Ishikawa (cell line): ENCODE measurements around the gene SH3RF3.

Experiments
- CEBPB ChIP-seq: IDR thresholded peaks from 2 replicates; pipeline ENCODE4 v1.6.1; 2012
- CREB1 ChIP-seq: IDR thresholded peaks from 2 replicates; pipeline ENCODE4 v1.6.1; 2012; ENCODE audit warnings: low read depth
- EP300 ChIP-seq: IDR thresholded peaks from 2 replicates; pipeline ENCODE4 v1.6.1; 2012; ENCODE audit warnings: borderline replicate concordance
- FOXM1 ChIP-seq: IDR thresholded peaks from 2 replicates; pipeline ENCODE4 v1.6.1; 2012; ENCODE audit warnings: low read depth, borderline replicate concordance
- NFIC ChIP-seq: IDR thresholded peaks from 2 replicates; pipeline ENCODE4 v1.6.1; 2012
- RAD21 ChIP-seq: IDR thresholded peaks from 2 replicates; pipeline ENCODE4 v1.6.1; 2012; ENCODE audit warnings: low read depth
- REST ChIP-seq: IDR thresholded peaks from 2 replicates; pipeline ENCODE4 v1.6.1; 2012; ENCODE audit warnings: low read depth, mild to moderate bottlenecking
- TAF1 ChIP-seq: IDR thresholded peaks from 2 replicates; pipeline ENCODE4 v1.6.1; 2012; ENCODE audit warnings: low read depth, mild to moderate bottlenecking
- TCF12 ChIP-seq: IDR thresholded peaks from 2 replicates; pipeline ENCODE4 v1.6.1; 2012; ENCODE audit warnings: low read depth
- YY1 ChIP-seq: IDR thresholded peaks from 2 replicates; pipeline ENCODE4 v1.6.1; 2012; ENCODE audit warnings: low read depth
- ZBTB7A ChIP-seq: IDR thresholded peaks from 2 replicates; pipeline ENCODE4 v1.6.1; 2012; ENCODE audit warnings: low read depth
- TF ChIP-seq, protein P1 (sequence below): IDR thresholded peaks from 2 replicates; pipeline ENCODE4 v1.6.1; 2012

DNA sequence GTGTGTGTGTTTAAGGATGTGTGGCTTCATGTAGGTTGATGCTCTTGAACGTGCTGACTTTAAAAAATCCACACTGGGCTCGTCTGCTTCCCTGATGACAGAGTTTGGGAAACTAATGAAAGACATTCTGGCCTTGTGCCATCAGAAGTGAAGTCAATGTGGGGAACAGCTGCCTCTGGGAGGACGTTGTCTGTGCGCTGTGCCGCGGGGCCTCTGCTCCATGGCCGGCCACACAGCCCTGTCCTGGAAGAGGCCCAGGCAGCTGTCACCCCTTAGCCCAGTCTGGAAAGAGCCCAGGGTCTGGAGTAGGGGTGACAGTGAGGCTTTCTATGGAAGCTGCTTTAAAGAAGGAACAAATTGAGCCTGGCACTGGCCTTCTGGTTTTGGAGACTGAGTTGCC, 155.8 kb downstream of the SH3RF3 start:
- TF ChIP-seq REST (no peak), YY1 (no peak), FOXM1 (no peak), CEBPB (no peak), TCF12 (no peak), ZBTB7A (no peak), TAF1 (no peak), CREB1 (no peak), EP300 (no peak), RAD21 (no peak), NFIC (no peak)
- TF ChIP-seq, protein P1, sequence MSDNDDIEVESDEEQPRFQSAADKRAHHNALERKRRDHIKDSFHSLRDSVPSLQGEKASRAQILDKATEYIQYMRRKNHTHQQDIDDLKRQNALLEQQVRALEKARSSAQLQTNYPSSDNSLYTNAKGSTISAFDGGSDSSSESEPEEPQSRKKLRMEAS: no peak
